ENCODE results near the gene GRIN2A. TPM values are rescaled to one million over a fixed set of nuclear protein-coding genes. Genes with fewer than 3 reads are reported as not detected.

Gene GRIN2A
- total and polyA plus RNA-seq, 2 donors (not counting 3 experiments of a cell fraction or from before 2014, with no cell fraction given) = not detected

DNA sequence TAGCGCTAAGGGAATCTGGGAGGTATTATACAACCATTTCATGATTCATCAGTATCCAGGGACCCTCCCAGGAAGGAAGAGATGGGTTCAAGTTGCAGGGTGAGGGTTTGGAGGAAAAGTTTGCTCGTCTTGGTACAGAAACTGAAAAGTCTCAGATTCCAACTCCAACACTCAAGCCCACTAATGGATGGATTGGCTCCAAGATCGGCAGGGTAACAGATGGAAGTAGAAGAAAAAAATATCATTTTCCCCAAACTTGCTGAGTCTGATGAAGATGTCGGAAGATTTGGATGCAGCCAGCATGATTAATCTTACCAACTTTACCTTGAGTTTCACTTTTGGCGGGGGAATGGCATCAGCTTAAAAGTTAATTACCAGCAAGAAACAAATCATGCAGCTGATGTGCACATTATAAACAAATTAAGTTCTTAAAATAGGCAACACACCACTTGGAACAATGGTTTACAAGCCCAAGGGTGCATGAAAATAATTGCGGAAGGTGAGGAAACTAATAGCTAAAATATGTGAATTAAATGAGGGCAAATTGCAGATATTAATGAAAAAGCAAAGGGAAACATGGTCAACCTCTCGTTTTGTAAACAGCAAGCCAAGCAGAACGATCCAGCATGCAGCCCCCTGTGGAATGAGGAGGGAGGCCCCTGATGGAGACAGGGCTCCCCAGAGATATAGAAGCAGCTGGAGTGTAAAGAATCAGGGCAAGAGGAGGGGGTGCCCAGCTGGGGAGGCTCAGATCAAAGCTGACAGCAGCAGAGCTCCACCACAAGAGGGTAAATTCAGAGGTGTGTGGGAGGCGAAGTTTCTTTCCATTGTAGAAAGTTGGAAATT, 44.1 kb upstream of the GRIN2A start:
- H3K4me1 ChIP-seq (ENCODE audit: control insufficient read depth, extremely low read depth, insufficient read depth, low read length) = no peaks in the 10 kb centered on the region
- H2AFZ ChIP-seq (ENCODE audit: low read depth, low read length) = no peak overlapping the region
- H4K20me1 ChIP-seq (replicated peaks; ENCODE audit: control insufficient read depth, extremely low read depth, insufficient read depth, low read length) = no peaks in the 10 kb centered on the region
- ChIA-PET CTCF (no interaction called here), POLR2A (no interaction called here)
- no peak overlapping the region for H3K4me3 ChIP-seq (replicated peaks in 1 of 3; ENCODE audit: insufficient read depth in 1 of 3, low read depth in 1 of 3, low read length in 3 of 3)
- H3K9me3 ChIP-seq (replicated peaks; ENCODE audit: control insufficient read depth, insufficient read depth, low read length) = no peaks in the 10 kb centered on the region
- intact Hi-C loops (cut with micrococcal nuclease) = no loop called here
- H3K27me3 ChIP-seq (ENCODE audit: control insufficient read depth in 2 of 2, insufficient read depth in 2 of 2, low read length in 2 of 2) = no peaks in the 10 kb centered on the region
- no peaks in the 10 kb centered on the region for H3K9me1 ChIP-seq (replicated peaks; ENCODE audit: control insufficient read depth, extremely low read depth, insufficient read depth, low read length)
- H3K4me2 ChIP-seq (ENCODE audit: insufficient read depth, low read length) = no peak overlapping the region
- no peaks in the 10 kb centered on the region for H3K79me2 ChIP-seq (ENCODE audit: control insufficient read depth, insufficient read depth, low read length)
- DNase-seq (ENCODE audit: low read depth, low spot score) = no peak
- dilution Hi-C loops (cut with MboI; ENCODE audit: extremely low pct_ligation_motif_present, low sequenced_read_pairs) = no loop called here
- H3K9ac ChIP-seq (replicated peaks; ENCODE audit: extremely low read depth, insufficient read depth, low read length) = no peak overlapping the region
- H3K36me3 ChIP-seq (ENCODE audit: control insufficient read depth in 2 of 2, extremely low read depth in 1 of 2, insufficient read depth in 2 of 2, low read length in 2 of 2) = no peaks in the 10 kb centered on the region
- no TSS peak for BruUV-seq (replicated peaks)
- no peak for FAIRE-seq
- TF ChIP-seq, protein P1, sequence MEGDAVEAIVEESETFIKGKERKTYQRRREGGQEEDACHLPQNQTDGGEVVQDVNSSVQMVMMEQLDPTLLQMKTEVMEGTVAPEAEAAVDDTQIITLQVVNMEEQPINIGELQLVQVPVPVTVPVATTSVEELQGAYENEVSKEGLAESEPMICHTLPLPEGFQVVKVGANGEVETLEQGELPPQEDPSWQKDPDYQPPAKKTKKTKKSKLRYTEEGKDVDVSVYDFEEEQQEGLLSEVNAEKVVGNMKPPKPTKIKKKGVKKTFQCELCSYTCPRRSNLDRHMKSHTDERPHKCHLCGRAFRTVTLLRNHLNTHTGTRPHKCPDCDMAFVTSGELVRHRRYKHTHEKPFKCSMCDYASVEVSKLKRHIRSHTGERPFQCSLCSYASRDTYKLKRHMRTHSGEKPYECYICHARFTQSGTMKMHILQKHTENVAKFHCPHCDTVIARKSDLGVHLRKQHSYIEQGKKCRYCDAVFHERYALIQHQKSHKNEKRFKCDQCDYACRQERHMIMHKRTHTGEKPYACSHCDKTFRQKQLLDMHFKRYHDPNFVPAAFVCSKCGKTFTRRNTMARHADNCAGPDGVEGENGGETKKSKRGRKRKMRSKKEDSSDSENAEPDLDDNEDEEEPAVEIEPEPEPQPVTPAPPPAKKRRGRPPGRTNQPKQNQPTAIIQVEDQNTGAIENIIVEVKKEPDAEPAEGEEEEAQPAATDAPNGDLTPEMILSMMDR (IDR thresholded peaks at IDR 0.05; ENCODE audit: extremely low read depth in 1 of 2, insufficient read depth in 1 of 2, low read depth in 1 of 2, low read length in 2 of 2) = no peak
- TF ChIP-seq MYC (IDR thresholded peaks at IDR 0.05; ENCODE audit: low read depth, low read length) = no peak
- no peak for TF ChIP-seq POLR2AphosphoS5 (IDR thresholded peaks at IDR 0.05; ENCODE audit: insufficient read depth, low read depth, low read length)
- no peak for TF ChIP-seq GATA2 (IDR thresholded peaks at IDR 0.05; ENCODE audit: insufficient read depth, insufficient read length, low read depth, low read length)
- TF ChIP-seq EZH2 (IDR thresholded peaks at IDR 0.05; ENCODE audit: borderline replicate concordance, low read depth, low read length, severe bottlenecking) = no peak
- TF ChIP-seq POLR2A (IDR thresholded peaks at IDR 0.05; ENCODE audit: low read depth, low read length) = no peak
- no peak for TF ChIP-seq FOS (IDR thresholded peaks at IDR 0.05; ENCODE audit: borderline replicate concordance, insufficient read depth, low read length)
- no peak for TF ChIP-seq JUN (IDR thresholded peaks at IDR 0.05; ENCODE audit: borderline replicate concordance, insufficient read depth, insufficient read length, low read depth)
- no peak overlapping the region for H3K27ac ChIP-seq (ENCODE audit: insufficient read depth, low read depth, low read length)
